ENCODE results near the gene MPST.

DNA sequence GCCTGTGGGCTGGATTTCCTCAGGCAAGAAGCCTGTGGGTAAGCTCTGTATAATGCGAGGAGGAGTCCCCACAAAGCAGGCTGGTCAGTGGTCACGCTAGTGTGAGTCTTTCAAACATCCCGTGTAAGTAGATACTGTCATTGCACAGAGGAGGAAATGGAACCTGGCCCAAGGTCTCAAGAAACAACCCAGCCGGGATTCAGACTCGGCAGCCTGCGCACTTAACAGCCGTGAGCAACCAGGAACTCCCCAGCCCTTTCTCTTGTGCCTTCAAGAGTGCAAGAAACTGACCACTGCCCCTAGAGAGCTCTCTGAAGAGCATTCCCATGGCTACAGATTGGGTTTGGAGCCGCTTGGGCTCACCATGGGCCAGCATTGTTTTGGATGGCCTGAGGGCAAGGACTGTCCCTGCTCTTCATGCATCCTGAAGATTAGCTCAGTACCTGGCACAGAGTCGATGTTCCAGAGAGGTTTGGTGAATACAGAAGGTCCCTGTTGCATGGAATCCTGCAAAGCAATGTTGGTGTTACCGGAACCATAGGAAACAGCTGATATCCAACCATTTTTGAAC is 6.0 kb downstream of the MPST start:
- no peak for TF ChIP-seq EZH2phosphoT487 (IDR thresholded peaks at IDR 0.05; ENCODE audit: borderline replicate concordance)
- no peak for TF ChIP-seq TCF7L2 (IDR thresholded peaks at IDR 0.05; ENCODE audit: borderline replicate concordance, extremely low read depth, insufficient read depth, insufficient read length)
- TF ChIP-seq, protein P1, sequence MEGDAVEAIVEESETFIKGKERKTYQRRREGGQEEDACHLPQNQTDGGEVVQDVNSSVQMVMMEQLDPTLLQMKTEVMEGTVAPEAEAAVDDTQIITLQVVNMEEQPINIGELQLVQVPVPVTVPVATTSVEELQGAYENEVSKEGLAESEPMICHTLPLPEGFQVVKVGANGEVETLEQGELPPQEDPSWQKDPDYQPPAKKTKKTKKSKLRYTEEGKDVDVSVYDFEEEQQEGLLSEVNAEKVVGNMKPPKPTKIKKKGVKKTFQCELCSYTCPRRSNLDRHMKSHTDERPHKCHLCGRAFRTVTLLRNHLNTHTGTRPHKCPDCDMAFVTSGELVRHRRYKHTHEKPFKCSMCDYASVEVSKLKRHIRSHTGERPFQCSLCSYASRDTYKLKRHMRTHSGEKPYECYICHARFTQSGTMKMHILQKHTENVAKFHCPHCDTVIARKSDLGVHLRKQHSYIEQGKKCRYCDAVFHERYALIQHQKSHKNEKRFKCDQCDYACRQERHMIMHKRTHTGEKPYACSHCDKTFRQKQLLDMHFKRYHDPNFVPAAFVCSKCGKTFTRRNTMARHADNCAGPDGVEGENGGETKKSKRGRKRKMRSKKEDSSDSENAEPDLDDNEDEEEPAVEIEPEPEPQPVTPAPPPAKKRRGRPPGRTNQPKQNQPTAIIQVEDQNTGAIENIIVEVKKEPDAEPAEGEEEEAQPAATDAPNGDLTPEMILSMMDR (IDR thresholded peaks at IDR 0.05 in 2 of 3, conservative IDR thresholded peaks at IDR 0.05 in 1 of 3; ENCODE audit: borderline replicate concordance in 1 of 3, insufficient read depth in 1 of 3, low read depth in 2 of 3, low read length in 2 of 3), result no peak
- no peak for TF ChIP-seq RAD21 (IDR thresholded peaks at IDR 0.05; ENCODE audit: low read depth)
- TF ChIP-seq ZNF274 (IDR thresholded peaks at IDR 0.05; ENCODE audit: low read depth, low read length), result no peak
- no peak for TF ChIP-seq SRF (IDR thresholded peaks at IDR 0.05; ENCODE audit: low read depth)
- TF ChIP-seq EGR1 (IDR thresholded peaks at IDR 0.05; ENCODE audit: low read depth), result no peak
- TF ChIP-seq EZH2 (IDR thresholded peaks at IDR 0.05), result no peak
- TF ChIP-seq, protein P2, sequence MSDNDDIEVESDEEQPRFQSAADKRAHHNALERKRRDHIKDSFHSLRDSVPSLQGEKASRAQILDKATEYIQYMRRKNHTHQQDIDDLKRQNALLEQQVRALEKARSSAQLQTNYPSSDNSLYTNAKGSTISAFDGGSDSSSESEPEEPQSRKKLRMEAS (IDR thresholded peaks at IDR 0.05), result no peak
